DMS53 treated with DMSO at 0.1 percent for 48 hours (cell line): ENCODE results near the gene MRPL43.

ENCODE experiments used
- DNase-seq: peaks from one replicate; lab custom pipeline; 2025; ENCODE audit not compliant: unreplicated experiment; lab: John Stamatoyannopoulos, UW

The MRPL43 gene

GRCh38 chr10:100969187-100970075, 17.9 kb downstream of the MRPL43 start, which contains the start of gene SEMA4G:
SEMA4G (plus strand) TSS chr10:100969504; CDS start chr10:100972913, 3,409 bp downstream.
- peak; percentile 16 for DNase-seq

- DNase-seq, result no peak
Observed at GRCh38 chr10:100968863-100969186, 18.5 kb downstream of the MRPL43 start.

- no peak for DNase-seq
Observed at GRCh38 chr10:100968062-100968736, 19.1 kb downstream of the MRPL43 start.

GRCh38 chr10:100967332-100967731, 20.0 kb downstream of the MRPL43 start:
- no peak for DNase-seq

- no peak for DNase-seq
Observed at GRCh38 chr10:100966887-100967286, 20.4 kb downstream of the MRPL43 start.

- DNase-seq, result no peak
Observed at GRCh38 chr10:100965820-100966219, 21.5 kb downstream of the MRPL43 start.

GRCh38 chr10:100963826-100964225, 23.5 kb downstream of the MRPL43 start:
- no peak for DNase-seq

GRCh38 chr10:100962351-100963080, 24.8 kb downstream of the MRPL43 start:
- DNase-seq, result no peak

GRCh38 chr10:100960251-100960650, 27.0 kb downstream of the MRPL43 start:
- DNase-seq, result no peak

- no peak for DNase-seq
Observed at GRCh38 chr10:100948916-100949315, 38.4 kb downstream of the MRPL43 start.

- DNase-seq, result no peak
Observed at GRCh38 chr10:100945754-100946153, 41.5 kb downstream of the MRPL43 start.

GRCh38 chr10:100943508-100943907, 43.8 kb downstream of the MRPL43 start:
- no peak for DNase-seq

GRCh38 chr10:100942229-100942628, 45.1 kb downstream of the MRPL43 start:
- no peak for DNase-seq

GRCh38 chr10:100939763-100940344, 47.4 kb downstream of the MRPL43 start:
- no peak for DNase-seq
